Measurements from ENCODE around the gene PFDN6. TPM values are rescaled to one million over a fixed set of nuclear protein-coding genes. Genes with fewer than 3 reads are reported as not detected.

Gene PFDN6
- total and polyA plus RNA-seq, 9 of the 15 experiments (the other 6 are each of a cell fraction or from before 2014, with no cell fraction given), result 6.8 to 475 (median 216) TPM

DNA sequence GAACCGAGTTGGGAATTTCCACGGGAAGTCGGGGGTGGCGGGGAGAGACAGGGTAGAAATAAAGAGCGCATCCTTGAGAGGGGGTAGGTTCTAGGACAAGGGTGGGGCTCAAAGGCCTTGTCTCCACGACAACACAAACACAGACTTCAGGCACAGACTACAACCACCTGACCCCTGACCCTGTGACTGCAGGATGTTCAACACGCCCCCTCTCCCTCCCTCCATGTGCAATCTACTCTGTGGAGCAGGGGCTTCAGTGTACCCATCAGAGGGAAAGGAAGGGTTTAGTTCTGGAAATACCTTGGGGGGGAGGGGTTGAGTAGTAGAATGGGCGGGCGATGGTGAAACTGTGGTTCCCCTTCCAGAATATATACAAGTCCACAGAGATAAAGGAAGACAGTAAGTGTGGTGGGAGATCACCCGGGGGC is 25.1 kb downstream of the PFDN6 start (continued):
- TF ChIP-seq, protein P1, sequence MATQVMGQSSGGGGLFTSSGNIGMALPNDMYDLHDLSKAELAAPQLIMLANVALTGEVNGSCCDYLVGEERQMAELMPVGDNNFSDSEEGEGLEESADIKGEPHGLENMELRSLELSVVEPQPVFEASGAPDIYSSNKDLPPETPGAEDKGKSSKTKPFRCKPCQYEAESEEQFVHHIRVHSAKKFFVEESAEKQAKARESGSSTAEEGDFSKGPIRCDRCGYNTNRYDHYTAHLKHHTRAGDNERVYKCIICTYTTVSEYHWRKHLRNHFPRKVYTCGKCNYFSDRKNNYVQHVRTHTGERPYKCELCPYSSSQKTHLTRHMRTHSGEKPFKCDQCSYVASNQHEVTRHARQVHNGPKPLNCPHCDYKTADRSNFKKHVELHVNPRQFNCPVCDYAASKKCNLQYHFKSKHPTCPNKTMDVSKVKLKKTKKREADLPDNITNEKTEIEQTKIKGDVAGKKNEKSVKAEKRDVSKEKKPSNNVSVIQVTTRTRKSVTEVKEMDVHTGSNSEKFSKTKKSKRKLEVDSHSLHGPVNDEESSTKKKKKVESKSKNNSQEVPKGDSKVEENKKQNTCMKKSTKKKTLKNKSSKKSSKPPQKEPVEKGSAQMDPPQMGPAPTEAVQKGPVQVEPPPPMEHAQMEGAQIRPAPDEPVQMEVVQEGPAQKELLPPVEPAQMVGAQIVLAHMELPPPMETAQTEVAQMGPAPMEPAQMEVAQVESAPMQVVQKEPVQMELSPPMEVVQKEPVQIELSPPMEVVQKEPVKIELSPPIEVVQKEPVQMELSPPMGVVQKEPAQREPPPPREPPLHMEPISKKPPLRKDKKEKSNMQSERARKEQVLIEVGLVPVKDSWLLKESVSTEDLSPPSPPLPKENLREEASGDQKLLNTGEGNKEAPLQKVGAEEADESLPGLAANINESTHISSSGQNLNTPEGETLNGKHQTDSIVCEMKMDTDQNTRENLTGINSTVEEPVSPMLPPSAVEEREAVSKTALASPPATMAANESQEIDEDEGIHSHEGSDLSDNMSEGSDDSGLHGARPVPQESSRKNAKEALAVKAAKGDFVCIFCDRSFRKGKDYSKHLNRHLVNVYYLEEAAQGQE (IDR thresholded peaks at IDR 0.05; ENCODE audit: borderline replicate concordance), result 0 out of 2 replicates have a peak, but pooled peaks have one; percentile 1
- TF ChIP-seq, protein P1 (CRISPR knock-in tag; IDR thresholded peaks at IDR 0.05; ENCODE audit: low read depth), result no peak
- TF ChIP-seq, protein P2, sequence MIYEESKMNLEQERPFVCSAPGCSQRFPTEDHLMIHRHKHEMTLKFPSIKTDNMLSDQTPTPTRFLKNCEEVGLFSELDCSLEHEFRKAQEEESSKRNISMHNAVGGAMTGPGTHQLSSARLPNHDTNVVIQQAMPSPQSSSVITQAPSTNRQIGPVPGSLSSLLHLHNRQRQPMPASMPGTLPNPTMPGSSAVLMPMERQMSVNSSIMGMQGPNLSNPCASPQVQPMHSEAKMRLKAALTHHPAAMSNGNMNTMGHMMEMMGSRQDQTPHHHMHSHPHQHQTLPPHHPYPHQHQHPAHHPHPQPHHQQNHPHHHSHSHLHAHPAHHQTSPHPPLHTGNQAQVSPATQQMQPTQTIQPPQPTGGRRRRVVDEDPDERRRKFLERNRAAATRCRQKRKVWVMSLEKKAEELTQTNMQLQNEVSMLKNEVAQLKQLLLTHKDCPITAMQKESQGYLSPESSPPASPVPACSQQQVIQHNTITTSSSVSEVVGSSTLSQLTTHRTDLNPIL (CRISPR knock-in tag; IDR thresholded peaks at IDR 0.05), result peak; percentile 53; the same call in 1 of the 2 replicates
- TF ChIP-seq, protein P3, sequence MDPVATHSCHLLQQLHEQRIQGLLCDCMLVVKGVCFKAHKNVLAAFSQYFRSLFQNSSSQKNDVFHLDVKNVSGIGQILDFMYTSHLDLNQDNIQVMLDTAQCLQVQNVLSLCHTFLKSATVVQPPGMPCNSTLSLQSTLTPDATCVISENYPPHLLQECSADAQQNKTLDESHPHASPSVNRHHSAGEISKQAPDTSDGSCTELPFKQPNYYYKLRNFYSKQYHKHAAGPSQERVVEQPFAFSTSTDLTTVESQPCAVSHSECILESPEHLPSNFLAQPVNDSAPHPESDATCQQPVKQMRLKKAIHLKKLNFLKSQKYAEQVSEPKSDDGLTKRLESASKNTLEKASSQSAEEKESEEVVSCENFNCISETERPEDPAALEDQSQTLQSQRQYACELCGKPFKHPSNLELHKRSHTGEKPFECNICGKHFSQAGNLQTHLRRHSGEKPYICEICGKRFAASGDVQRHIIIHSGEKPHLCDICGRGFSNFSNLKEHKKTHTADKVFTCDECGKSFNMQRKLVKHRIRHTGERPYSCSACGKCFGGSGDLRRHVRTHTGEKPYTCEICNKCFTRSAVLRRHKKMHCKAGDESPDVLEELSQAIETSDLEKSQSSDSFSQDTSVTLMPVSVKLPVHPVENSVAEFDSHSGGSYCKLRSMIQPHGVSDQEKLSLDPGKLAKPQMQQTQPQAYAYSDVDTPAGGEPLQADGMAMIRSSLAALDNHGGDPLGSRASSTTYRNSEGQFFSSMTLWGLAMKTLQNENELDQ (CRISPR knock-in tag; IDR thresholded peaks at IDR 0.05; ENCODE audit: borderline replicate concordance), result 0 out of 2 replicates have a peak, but pooled peaks have one; percentile 67
- TF ChIP-seq HDAC2 (IDR thresholded peaks at IDR 0.05), result 0 out of 2 replicates have a peak, but pooled peaks have one; percentile 54
- TF ChIP-seq, protein P4, sequence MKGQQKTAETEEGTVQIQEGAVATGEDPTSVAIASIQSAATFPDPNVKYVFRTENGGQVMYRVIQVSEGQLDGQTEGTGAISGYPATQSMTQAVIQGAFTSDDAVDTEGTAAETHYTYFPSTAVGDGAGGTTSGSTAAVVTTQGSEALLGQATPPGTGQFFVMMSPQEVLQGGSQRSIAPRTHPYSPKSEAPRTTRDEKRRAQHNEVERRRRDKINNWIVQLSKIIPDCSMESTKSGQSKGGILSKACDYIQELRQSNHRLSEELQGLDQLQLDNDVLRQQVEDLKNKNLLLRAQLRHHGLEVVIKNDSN (CRISPR knock-in tag; IDR thresholded peaks at IDR 0.05), result peak; percentile 81
- TF ChIP-seq, protein P5, sequence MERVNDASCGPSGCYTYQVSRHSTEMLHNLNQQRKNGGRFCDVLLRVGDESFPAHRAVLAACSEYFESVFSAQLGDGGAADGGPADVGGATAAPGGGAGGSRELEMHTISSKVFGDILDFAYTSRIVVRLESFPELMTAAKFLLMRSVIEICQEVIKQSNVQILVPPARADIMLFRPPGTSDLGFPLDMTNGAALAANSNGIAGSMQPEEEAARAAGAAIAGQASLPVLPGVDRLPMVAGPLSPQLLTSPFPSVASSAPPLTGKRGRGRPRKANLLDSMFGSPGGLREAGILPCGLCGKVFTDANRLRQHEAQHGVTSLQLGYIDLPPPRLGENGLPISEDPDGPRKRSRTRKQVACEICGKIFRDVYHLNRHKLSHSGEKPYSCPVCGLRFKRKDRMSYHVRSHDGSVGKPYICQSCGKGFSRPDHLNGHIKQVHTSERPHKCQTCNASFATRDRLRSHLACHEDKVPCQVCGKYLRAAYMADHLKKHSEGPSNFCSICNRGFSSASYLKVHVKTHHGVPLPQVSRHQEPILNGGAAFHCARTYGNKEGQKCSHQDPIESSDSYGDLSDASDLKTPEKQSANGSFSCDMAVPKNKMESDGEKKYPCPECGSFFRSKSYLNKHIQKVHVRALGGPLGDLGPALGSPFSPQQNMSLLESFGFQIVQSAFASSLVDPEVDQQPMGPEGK (CRISPR knock-in tag; IDR thresholded peaks at IDR 0.05; ENCODE audit: borderline replicate concordance), result 0 out of 2 replicates have a peak, but pooled peaks have one; percentile 64
- TF ChIP-seq ZNF717 (CRISPR knock-in tag; IDR thresholded peaks at IDR 0.05), result no peak
- peak; percentile 44; the same call in 1 of the 2 replicates for TF ChIP-seq CHD2 (IDR thresholded peaks at IDR 0.05; ENCODE audit: low read depth, low read length)
- peak; percentile 77 for TF ChIP-seq FOXJ3 (CRISPR knock-in tag; IDR thresholded peaks at IDR 0.05)
- no peak for TF ChIP-seq RBM15 (IDR thresholded peaks at IDR 0.05; ENCODE audit: insufficient read depth, low read length)
- TF ChIP-seq HDAC1 (IDR thresholded peaks at IDR 0.05), result peak in 1 of 2 experiments; percentile 74; a peak in 2 of 4 replicates
- TF ChIP-seq ZBTB7A (IDR thresholded peaks at IDR 0.05; ENCODE audit: borderline replicate concordance, control insufficient read depth, low read depth, low read length), result 0 out of 2 replicates have a peak, but pooled peaks have one; percentile 42

Data from K562 (cell line).